Activated CD8-positive, alpha-beta memory T cell treated with anti-CD3 and anti-CD28 coated beads, Interleukin-2, amount 50 U/mL, for 24 hours (primary cell): ENCODE results near the gene ATL3.
"Not testable (repeated sequence)": the region's sequence is repeated elsewhere in the genome, so short reads cannot be mapped to it uniquely, and the experiment has no call there.

Source experiments
- DNase-seq: peaks from one replicate; pipeline ENCODE4 v3.0.0-alpha.2; 2020; ENCODE audit errors: extremely low read depth

ATL3 gene

DNA sequence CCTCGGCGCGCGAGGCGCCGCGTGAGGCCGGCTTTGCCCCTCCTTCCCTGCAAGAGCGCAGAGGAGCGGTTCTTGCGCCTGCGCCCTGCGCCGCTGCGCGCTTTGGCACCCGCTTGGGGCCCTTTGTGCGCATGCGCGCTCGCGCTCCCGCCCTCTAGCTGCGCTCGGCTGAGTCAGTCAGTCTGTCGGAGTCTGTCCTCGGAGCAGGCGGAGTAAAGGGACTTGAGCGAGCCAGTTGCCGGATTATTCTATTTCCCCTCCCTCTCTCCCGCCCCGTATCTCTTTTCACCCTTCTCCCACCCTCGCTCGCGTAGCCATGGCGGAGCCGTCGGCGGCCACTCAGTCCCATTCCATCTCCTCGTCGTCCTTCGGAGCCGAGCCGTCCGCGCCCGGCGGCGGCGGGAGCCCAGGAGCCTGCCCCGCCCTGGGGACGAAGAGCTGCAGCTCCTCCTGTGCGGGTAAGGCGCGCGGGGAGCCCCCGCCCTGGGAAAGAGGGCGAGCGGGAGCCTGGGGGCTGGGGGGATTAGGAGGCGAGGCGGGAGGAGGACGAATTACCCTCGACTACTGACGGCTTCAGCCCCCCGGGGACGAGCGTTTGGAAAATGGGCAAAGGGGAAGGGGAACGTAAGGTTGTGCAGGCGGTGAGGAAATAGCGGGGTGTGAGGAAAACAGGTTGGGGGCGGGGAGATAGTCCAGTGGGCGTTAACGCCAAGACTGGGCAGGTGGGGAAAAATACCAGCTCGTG, 10.3 kb upstream of the ATL3 start, which contains the start of gene RTN3:
Gene RTN3, plus strand, starts transcription at position 180 of the 745 bp plus-strand sequence. Its CDS starts 137 bp downstream, at position 317.
- DNase-seq: peak; percentile 88

GRCh38 chr11:63680834-63681320, 9.7 kb upstream of the ATL3 start:
- DNase-seq: no peak

GRCh38 chr11:63673579-63673978, 2.4 kb upstream of the ATL3 start:
- DNase-seq: no peak

- DNase-seq: no peak
Observed at GRCh38 chr11:63672936-63673539, 1.9 kb upstream of the ATL3 start.

GRCh38 chr11:63672156-63672463, 934 bp upstream of the ATL3 start:
- DNase-seq: no peak

GRCh38 chr11:63670433-63671321, 499 bp downstream of the ATL3 start:
- DNase-seq: no peak

- DNase-seq: no peak
Observed at GRCh38 chr11:63670096-63670432, 1.1 kb downstream of the ATL3 start.

- no peak for DNase-seq
Observed at GRCh38 chr11:63667995-63668795, 3.0 kb downstream of the ATL3 start.

GRCh38 chr11:63666874-63667273, 4.3 kb downstream of the ATL3 start:
- no peak for DNase-seq

DNA sequence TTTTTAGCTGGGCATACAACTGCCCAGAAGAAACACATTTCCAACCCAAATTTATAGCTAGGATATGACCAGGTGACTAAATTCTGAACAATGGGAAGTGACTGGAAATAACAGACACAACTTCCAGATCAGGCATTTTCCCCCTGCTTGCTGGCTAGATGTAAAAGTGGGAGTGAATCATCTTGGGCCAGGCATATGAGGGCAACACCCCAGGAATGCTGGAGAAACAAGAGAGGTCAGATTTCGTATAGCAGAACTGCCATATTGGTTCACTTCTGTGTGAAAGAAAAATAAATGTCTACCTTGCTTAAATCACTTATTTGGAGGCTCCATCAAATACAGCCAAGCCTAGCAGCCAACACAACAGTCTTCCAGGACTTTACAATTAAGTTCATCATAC, 7.4 kb downstream of the ATL3 start:
- no peak for DNase-seq

DNA sequence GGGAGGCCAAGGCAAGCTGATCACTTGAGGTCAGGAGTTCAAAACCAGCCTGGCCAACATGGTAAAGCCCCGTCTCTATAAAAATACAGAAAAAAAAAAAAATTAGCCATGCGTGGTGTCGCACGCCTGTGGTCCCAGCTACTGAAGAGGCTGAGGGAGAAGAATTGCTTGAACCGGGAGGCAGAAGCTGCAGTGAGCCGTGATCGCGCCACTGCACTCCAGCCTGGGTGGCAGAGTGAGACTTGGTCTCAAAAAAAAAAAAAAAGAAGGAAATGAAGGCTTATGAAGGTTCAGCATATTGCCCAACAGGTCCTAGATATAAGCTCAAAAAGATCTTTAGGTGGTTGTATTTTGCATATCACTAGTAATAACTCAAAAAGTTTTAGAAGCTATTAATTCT, 10.2 kb downstream of the ATL3 start:
- no peak for DNase-seq

DNA sequence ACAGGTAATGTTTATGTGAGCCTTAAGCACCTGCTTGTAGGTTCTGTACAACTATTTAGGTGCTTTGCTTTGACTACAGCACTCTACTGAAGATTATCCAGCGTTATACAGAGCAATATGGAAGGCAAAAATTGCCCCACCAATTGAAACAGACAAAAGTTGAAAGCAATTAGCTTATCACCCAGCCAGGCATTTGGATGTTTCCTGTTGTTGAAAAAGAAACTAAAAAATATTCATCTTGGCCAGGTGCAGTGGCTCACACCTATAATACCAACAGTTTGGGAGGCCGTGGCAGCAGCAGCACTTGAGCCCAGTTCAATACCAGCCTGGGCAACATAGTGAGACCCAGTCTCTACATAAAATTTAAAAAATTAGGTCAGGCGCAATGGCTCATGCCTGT, 18.5 kb downstream of the ATL3 start:
- DNase-seq: no peak

GRCh38 chr11:63643205-63643604, 28.0 kb downstream of the ATL3 start:
- no peak for DNase-seq

DNA sequence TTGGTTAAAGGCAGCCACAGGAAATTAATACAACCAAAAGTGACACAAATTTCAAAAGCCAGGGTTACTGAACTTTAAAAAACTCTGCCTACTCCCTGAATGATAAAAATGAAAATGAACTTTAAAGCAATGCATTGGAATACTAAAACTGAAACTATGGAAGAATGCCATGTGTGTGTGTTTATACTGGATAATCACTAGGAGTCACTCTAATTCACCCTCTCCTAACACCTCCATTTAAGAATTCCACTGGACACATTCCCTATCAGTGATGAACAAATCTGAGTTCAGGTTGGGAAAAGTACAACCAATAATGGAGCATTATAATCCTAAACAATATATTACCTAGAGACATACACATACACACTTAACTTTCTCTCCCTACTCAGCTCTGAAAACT, 29.4 kb downstream of the ATL3 start:
- DNase-seq: no peak

GRCh38 chr11:63639199-63639832, 31.9 kb downstream of the ATL3 start:
- no peak for DNase-seq

GRCh38 chr11:63638436-63638835, 32.7 kb downstream of the ATL3 start:
- DNase-seq: not testable (repeated sequence)

- peak; percentile 33 for DNase-seq
Observed at GRCh38 chr11:63635762-63636465, 35.3 kb downstream of the ATL3 start.

GRCh38 chr11:63629426-63629825, 41.8 kb downstream of the ATL3 start:
- DNase-seq: no peak

GRCh38 chr11:63623513-63624140, 47.5 kb downstream of the ATL3 start:
- no peak for DNase-seq

DNA sequence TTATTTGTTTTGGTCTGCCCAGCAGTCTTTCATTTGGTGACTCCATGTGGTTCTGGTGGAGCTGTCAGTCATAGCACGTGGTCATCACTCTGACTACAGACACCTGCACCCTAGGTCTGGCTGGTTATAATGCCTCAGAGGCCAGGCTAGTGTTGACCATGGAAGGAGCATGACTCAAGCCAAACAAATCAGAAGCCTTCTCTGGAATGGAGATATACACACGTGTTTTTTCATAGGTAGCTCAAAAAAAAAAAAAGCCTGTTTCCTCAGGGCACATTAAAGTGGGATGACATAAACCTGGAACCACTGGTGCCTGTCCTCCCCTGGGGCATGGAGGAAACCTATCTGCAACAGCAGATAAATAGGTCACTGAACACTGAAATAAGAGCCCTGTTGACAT, 48.9 kb downstream of the ATL3 start:
- DNase-seq: no peak
